Lung (tissue), 12 donors: ENCODE data around the gene NRCAM. TPM values are rescaled to one million over a fixed set of nuclear protein-coding genes. Genes with fewer than 3 reads are reported as not detected.
A peak's percentile ranks its signal among the peaks of the same experiment; 100 is the strongest.

Experiments
- ATAC-seq: fragments of 200-7000 bp; cut with Tn5 transposase; one replicate; pipeline ENCODE4 v1.9.1; 2020; ENCODE audit warnings: moderate number of reproducible peaks; ENCODE audit not compliant: insufficient read depth, low FRiP score
- DNase-seq, 3 donors: peaks; one replicate each; pipeline ENCODE4 v3.0.0-alpha.2; 2013 to 2017
- H3K27ac ChIP-seq, 2 donors: one replicate each; pipeline ENCODE4 v1.5.1; 2013; ENCODE audit warnings: mild to moderate bottlenecking in 2 of 2, moderate library complexity in 2 of 2, control low read depth in 1 of 2, inconsistent platforms in 1 of 2, low read depth in 1 of 2, low read length in 1 of 2
- H3K27me3 ChIP-seq, 3 donors: one replicate each; pipeline ENCODE4 v1.5.1; 2013; ENCODE audit warnings: low read length in 2 of 3; ENCODE audit not compliant: control insufficient read depth in 3 of 3, insufficient read depth in 3 of 3
- H3K36me3 ChIP-seq, 4 donors: one replicate each; pipeline ENCODE4 v1.5.1; 2013; ENCODE audit warnings: low read length in 4 of 4, mild to moderate bottlenecking in 1 of 4, moderate library complexity in 1 of 4; ENCODE audit not compliant: control insufficient read depth in 4 of 4, insufficient read depth in 4 of 4
- H3K4me1 ChIP-seq, 5 donors: one replicate each; pipeline ENCODE4 v1.5.1; 2013; ENCODE audit warnings: low read length in 5 of 5, mild to moderate bottlenecking in 2 of 5, moderate library complexity in 1 of 5; ENCODE audit not compliant: control insufficient read depth in 5 of 5, insufficient read depth in 5 of 5
- H3K4me3 ChIP-seq: one replicate; pipeline ENCODE4 v1.5.1; 2013; ENCODE audit warnings: mild to moderate bottlenecking, control low read depth, moderate library complexity
- H3K9ac ChIP-seq, 2 donors: one replicate each; pipeline ENCODE4 v1.5.1; 2013; ENCODE audit warnings: low read length in 2 of 2, control low read depth in 1 of 2; ENCODE audit not compliant: insufficient read depth in 1 of 2
- H3K9me3 ChIP-seq, 4 donors: one replicate each; pipeline ENCODE4 v1.5.1; 2013; ENCODE audit warnings: low read length in 3 of 4, mild to moderate bottlenecking in 1 of 4, moderate library complexity in 1 of 4; ENCODE audit not compliant: control insufficient read depth in 4 of 4, insufficient read depth in 3 of 4
- WGBS, 2 donors: extraction: QIAGEN DNeasy Blood & Tissue Kit; methylation state at CpG; one replicate each; pipeline ENCODE4 v1.1.7; 2013; 5-methylcytosine and 5-hydroxymethylcytosine counted together
- polyA plus RNA-seq, 2 donors: library from polyadenylated mRNA; stranded (reverse); fragments of 200-250 nt; gene quantifications; one replicate each; pipeline ENCODE4 v1.2.1, GENCODE V29; 2013
- total RNA-seq, 2 donors: library from RNA; depleted of rRNA in 1 of 2; stranded (reverse); fragments of >200 nt in 1 of 2; gene quantifications; one replicate each; pipeline ENCODE4 v1.2.1, GENCODE V29; 2014 to 2021
- TF ChIP-seq, protein P1 (sequence below): IDR thresholded peaks from 2 replicates; pipeline ENCODE4 v1.5.1; 2012; ENCODE audit warnings: mild to moderate bottlenecking; ENCODE audit errors: control extremely low read depth, extremely low read depth
- donor health status: control.
- donor health status: control.
- donor health status: Bipolar disorder and iron deficiency.
- donor health status: healthy.
- donor health status: DM: yes; HTN: yes; CAD: no.

Gene NRCAM
- total and polyA plus RNA-seq, 4 donors: 2.5 to 32.4 (median 11.0) TPM

DNA sequence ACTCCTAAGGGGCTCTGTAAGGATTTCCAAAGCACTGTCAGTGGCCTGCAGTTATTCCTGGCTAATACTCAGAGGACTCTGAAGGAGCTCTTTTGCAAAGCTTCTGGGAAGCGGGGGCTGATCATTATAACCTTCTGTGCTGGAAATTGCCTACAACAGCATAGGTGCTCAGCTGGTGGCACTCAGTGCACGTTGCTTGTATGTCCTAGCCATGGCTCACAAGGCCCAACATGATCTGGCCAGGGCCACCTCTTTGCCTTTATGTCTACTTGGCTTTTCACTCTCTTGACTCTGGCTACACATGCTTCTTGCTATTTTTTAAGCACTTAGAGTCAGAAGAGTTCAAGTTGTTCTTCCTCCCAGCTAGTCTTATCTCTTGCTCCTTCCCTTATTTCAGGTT is 343.6 kb downstream of the NRCAM start:
- DNase-seq: no peak
- no peak for ATAC-seq
- TF ChIP-seq, protein P1, sequence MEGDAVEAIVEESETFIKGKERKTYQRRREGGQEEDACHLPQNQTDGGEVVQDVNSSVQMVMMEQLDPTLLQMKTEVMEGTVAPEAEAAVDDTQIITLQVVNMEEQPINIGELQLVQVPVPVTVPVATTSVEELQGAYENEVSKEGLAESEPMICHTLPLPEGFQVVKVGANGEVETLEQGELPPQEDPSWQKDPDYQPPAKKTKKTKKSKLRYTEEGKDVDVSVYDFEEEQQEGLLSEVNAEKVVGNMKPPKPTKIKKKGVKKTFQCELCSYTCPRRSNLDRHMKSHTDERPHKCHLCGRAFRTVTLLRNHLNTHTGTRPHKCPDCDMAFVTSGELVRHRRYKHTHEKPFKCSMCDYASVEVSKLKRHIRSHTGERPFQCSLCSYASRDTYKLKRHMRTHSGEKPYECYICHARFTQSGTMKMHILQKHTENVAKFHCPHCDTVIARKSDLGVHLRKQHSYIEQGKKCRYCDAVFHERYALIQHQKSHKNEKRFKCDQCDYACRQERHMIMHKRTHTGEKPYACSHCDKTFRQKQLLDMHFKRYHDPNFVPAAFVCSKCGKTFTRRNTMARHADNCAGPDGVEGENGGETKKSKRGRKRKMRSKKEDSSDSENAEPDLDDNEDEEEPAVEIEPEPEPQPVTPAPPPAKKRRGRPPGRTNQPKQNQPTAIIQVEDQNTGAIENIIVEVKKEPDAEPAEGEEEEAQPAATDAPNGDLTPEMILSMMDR: no peak
- H3K9ac ChIP-seq: no peak overlapping the region
- no peak overlapping the region for H3K4me3 ChIP-seq
- H3K36me3 ChIP-seq: no peaks in the 10 kb centered on the region
- H3K27me3 ChIP-seq: no peaks in the 10 kb centered on the region
- no peaks in the 10 kb centered on the region for H3K9me3 ChIP-seq
- WGBS, 2 donors: 91 to 96% methylated on average over 2 of the region's 2 CpGs
- no peaks in the 10 kb centered on the region for H3K4me1 ChIP-seq
- H3K27ac ChIP-seq: no peak overlapping the region

DNA sequence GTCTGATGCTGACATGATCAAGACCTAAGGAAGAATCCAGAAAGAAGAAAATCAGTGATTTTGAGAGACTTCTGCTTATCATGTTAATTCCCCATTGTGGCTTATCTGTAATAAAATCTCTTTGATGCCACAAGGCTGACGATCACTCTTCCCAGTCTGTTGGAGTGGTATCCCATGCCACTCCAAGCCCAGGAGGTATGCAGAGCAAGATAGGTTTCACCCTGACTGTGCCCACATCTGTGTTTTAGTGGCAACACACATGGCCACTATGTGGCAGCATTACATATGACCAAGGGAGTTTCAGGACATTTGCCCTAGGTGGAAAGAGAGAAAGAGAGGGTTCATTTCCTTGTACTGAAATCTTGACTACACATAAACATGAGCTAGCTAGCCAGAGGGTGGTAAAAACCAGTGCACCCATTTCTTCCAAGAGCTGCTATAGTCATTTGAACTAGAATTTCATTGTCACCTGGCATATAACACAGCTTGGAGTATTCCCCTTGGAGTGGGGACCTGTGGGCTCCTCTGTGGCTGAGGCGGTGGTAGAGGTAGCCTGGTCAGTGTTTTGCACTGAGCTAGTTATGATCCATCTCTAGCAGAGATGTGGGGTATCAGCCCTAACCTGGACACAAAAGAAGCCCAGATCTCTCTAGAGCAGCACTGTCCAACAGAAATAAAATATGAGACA is 346.9 kb downstream of the NRCAM start:
- ATAC-seq (no peak), DNase-seq (peak in 1 of 3 donors; percentile 31)
- H3K27ac ChIP-seq: no peak overlapping the region
- H3K27me3 ChIP-seq: no peaks in the 10 kb centered on the region
- H3K9ac ChIP-seq: no peak overlapping the region
- no peaks in the 10 kb centered on the region for H3K36me3 ChIP-seq
- no peaks in the 10 kb centered on the region for H3K9me3 ChIP-seq
- peaks cover 0 to under 1% (median 0%) of the 10 kb centered on the region in 5 donors for H3K4me1 ChIP-seq
- 58 to 61% methylated on average over 2 of the region's 2 CpGs for WGBS, 2 donors
- TF ChIP-seq, protein P1: no peak
- no peak overlapping the region for H3K4me3 ChIP-seq

DNA sequence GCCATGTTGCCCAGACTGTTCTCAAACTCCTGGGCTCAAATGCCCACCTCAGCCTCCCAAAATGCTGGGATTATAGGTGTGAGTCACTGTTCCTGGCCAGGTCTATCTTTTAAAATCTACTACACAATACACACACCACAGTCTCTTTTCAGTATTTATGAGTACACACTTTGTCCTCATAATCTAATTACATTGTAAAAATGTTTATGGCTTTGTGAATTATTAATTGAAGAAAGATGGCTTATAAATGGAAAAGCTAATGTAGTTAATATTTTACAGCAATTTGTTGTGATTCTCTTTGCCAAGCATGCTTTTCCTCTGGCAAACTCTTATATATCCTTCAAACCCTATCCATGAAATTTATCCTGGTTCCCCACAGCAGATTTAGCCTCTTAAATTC is 348.1 kb downstream of the NRCAM start:
- Histone ChIP-seq H3K4me3 (no peak overlapping the region), H3K9me3 (no peaks in the 10 kb centered on the region), H3K36me3 (no peaks in the 10 kb centered on the region), H3K9ac (no peak overlapping the region), H3K27ac (no peak overlapping the region), H3K27me3 (no peaks in the 10 kb centered on the region), H3K4me1 (peaks cover 0 to 6% (median 0%) of the 10 kb centered on the region in 5 donors)
- ATAC-seq (no peak), DNase-seq (no peak)
- TF ChIP-seq, protein P1: no peak

DNA sequence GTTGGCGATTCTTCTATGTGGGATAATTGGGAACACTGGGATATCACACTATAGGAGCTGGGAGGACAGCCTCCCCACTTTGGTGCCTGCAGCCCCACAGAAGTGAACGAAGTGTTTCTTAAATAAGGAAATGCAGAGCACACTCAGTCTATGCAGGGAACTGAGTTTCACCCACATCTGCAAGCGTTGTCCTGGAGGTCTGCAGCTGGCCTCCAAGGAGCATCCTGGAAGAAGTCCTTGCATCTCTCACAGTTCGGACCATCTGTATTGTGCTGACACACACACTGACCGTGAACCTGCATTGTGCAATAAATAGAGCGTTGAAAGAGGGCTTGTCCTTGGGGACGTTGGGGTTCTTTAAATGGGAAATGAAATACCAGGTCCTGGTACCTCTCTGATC is 351.9 kb downstream of the NRCAM start:
- Histone ChIP-seq H3K9me3 (no peaks in the 10 kb centered on the region), H3K4me1 (peaks cover 0 to 10% (median 0%) of the 10 kb centered on the region in 5 donors), H3K4me3 (no peak overlapping the region), H3K36me3 (no peaks in the 10 kb centered on the region), H3K27me3 (no peaks in the 10 kb centered on the region), H3K27ac (no peak overlapping the region), H3K9ac (no peak overlapping the region)
- WGBS, 2 donors: 67 to 76% methylated on average over 7 of the region's 7 CpGs
- DNase-seq (peak in 1 of 3 donors; percentile 32), ATAC-seq (no peak)
- TF ChIP-seq, protein P1: no peak
